Ascending aorta (tissue), 2 donors: ENCODE measurements around the gene ARL10. TPM values are rescaled to one million over a fixed set of nuclear protein-coding genes. Genes with fewer than 3 reads are reported as not detected.

Source experiments
- DNase-seq, 2 donors: peaks; one replicate each; pipeline ENCODE4 v3.0.0-alpha.2; 2019; ENCODE audit warnings: low spot score in 2 of 2
- H3K27ac ChIP-seq, 2 donors: fragments of 200-600 bp; sonication (generic); one replicate each; pipeline ENCODE4 v1.5.1; 2016 to 2017; ENCODE audit warnings: mild to moderate bottlenecking in 1 of 2
- H3K27me3 ChIP-seq: fragments of 200-600 bp; sonication (generic); one replicate; pipeline ENCODE4 v1.5.1; 2017
- H3K36me3 ChIP-seq, 2 donors: fragments of 200-600 bp; sonication (generic); one replicate each; pipeline ENCODE4 v1.5.1; 2016
- H3K4me1 ChIP-seq, 2 donors: fragments of 200-600 bp; sonication (generic); one replicate each; pipeline ENCODE4 v1.5.1; 2016 to 2017; ENCODE audit warnings: mild to moderate bottlenecking in 1 of 2
- H3K4me3 ChIP-seq, 2 donors: fragments of 200-600 bp; sonication (generic); one replicate each; pipeline ENCODE4 v1.5.1; 2016 to 2017; ENCODE audit warnings: mild to moderate bottlenecking in 1 of 2
- H3K9me3 ChIP-seq, 2 donors: fragments of 200-600 bp; sonication (generic); one replicate each; pipeline ENCODE4 v1.5.1; 2016
- intact Hi-C: fragments of 100-400 bp; cut with DNase I; formaldehyde crosslinking; loops from one replicate; pipeline ENCODE4 v1.15.1; 2023
- total RNA-seq: library from RNA; depleted of rRNA; stranded (reverse); fragments of >200 nt; gene quantifications from one replicate; pipeline ENCODE4 v1.1.0, GENCODE V29; 2016
- TF ChIP-seq, protein P1 (sequence below), 3 experiments: fragments of 200-600 bp in 2 of 3; fragments of 450-650 bp in 1 of 3; sonication (generic) in 2 of 3; IDR thresholded peaks; one replicate each; pipeline ENCODE4 v1.5.1; 2016 to 2019; ENCODE audit warnings: antibody characterized with exemption in 3 of 3, mild to moderate bottlenecking in 1 of 3, moderate library complexity in 1 of 3

Gene ARL10
- total RNA-seq, 1 donor from 2014 or later, result 2.7 TPM

DNA sequence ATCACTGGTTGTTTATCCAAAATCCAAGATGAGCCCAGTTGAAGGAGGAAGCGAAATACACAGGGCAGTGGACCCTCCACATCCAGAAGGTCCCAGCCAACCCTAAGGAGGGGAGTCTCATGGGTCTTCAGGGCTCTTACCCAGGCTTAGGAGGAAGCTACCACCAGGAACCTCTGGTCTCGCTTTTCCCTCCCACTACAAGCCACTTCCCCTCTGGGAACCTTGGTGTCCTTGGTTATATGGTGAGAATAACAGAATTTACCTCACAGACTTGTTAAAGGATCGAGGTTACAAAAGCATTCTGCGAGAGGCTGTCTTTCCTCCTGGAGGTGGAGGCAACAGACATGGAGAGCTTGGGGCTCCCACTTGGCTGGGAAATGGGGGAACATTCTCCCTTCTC lies 26.7 kb downstream of the ARL10 start:
- TF ChIP-seq, protein P1, sequence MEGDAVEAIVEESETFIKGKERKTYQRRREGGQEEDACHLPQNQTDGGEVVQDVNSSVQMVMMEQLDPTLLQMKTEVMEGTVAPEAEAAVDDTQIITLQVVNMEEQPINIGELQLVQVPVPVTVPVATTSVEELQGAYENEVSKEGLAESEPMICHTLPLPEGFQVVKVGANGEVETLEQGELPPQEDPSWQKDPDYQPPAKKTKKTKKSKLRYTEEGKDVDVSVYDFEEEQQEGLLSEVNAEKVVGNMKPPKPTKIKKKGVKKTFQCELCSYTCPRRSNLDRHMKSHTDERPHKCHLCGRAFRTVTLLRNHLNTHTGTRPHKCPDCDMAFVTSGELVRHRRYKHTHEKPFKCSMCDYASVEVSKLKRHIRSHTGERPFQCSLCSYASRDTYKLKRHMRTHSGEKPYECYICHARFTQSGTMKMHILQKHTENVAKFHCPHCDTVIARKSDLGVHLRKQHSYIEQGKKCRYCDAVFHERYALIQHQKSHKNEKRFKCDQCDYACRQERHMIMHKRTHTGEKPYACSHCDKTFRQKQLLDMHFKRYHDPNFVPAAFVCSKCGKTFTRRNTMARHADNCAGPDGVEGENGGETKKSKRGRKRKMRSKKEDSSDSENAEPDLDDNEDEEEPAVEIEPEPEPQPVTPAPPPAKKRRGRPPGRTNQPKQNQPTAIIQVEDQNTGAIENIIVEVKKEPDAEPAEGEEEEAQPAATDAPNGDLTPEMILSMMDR (IDR thresholded peaks at IDR 0.05), result no peak
- no peaks in the 10 kb centered on the region for H3K27me3 ChIP-seq
- intact Hi-C loops, result no loop called here
- no peaks in the 10 kb centered on the region for H3K9me3 ChIP-seq
- peaks cover 6 to 13% of the 10 kb centered on the region in 2 donors for H3K4me1 ChIP-seq
- H3K4me3 ChIP-seq, result no peak overlapping the region
- DNase-seq, result no peak
- H3K27ac ChIP-seq, result no peak overlapping the region
- peaks cover 14 to 57% of the 10 kb centered on the region in 2 donors for H3K36me3 ChIP-seq

DNA sequence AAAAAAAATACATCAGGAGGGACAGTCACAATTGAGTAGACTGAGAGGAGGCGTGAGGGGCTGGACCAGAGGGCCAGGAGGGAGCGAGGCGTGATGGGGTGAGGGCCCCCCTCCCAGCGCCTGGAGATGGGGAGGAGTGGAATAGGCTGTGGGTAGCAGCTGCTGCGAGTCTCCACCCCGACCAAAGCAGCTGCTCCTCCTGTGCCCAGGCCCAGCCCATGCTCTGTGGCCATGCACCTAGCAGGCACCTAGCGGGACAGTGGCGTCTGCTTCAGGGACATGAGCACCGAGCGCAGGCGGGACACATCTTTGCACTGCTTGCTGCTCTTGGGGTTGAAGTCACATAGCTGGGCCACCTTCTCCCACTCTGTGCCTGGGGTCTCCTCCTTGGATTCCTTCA lies 27.2 kb downstream of the ARL10 start:
- TF ChIP-seq, protein P1 (IDR thresholded peaks at IDR 0.05), result no peak
- peaks cover 4 to 8% of the 10 kb centered on the region in 2 donors for H3K4me1 ChIP-seq
- intact Hi-C loops, result no loop called here
- no peaks in the 10 kb centered on the region for H3K27me3 ChIP-seq
- no peak overlapping the region for H3K27ac ChIP-seq
- H3K9me3 ChIP-seq, result no peaks in the 10 kb centered on the region
- peaks cover 15 to 58% of the 10 kb centered on the region in 2 donors for H3K36me3 ChIP-seq
- no peak for DNase-seq
- H3K4me3 ChIP-seq, result no peak overlapping the region

GRCh38 chr5:176394096-176394495 lies 28.8 kb downstream of the ARL10 start:
- Histone ChIP-seq H3K4me3 (no peak overlapping the region), H3K36me3 (peaks cover 19 to 63% of the 10 kb centered on the region in 2 donors), H3K27me3 (no peaks in the 10 kb centered on the region), H3K9me3 (no peaks in the 10 kb centered on the region), H3K27ac (no peak overlapping the region), H3K4me1 (peaks cover 0 to 4% of the 10 kb centered on the region in 2 donors)
- intact Hi-C loops, result no loop called here
- DNase-seq, result no peak
- TF ChIP-seq, protein P1 (IDR thresholded peaks at IDR 0.05), result no peak

- Histone ChIP-seq H3K4me1 (no peaks in the 10 kb centered on the region), H3K27me3 (no peaks in the 10 kb centered on the region), H3K4me3 (no peak overlapping the region), H3K9me3 (no peaks in the 10 kb centered on the region), H3K27ac (no peak overlapping the region), H3K36me3 (peaks cover 19 to 63% of the 10 kb centered on the region in 2 donors)
- TF ChIP-seq, protein P1 (IDR thresholded peaks at IDR 0.05), result no peak
- no peak for DNase-seq
- intact Hi-C loops, result no loop called here
Observed at GRCh38 chr5:176394881-176395675, 29.8 kb downstream of the ARL10 start.

DNA sequence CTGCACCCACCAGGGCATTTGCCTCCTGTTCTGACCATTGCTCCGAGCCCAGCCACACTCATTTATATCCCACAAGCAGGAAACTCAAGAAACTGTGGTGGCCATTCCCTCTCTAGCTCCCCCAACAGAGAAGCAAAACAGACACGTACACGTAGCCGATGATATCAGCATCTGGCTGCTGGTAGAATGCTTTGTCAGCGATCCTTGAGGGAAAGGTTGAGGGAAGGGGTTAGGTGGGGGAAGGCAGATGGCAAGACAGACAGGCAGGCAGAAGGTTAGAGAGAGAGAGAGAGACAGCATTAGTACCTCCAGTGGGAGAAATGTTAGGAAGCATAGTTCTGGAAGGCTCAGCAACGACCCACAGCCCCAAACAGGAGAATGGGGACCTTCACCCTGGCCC lies 31.0 kb downstream of the ARL10 start:
- peaks cover 16 to 57% of the 10 kb centered on the region in 2 donors for H3K36me3 ChIP-seq
- no peak overlapping the region for H3K4me3 ChIP-seq
- H3K4me1 ChIP-seq, result no peaks in the 10 kb centered on the region
- no peak for DNase-seq
- intact Hi-C loops, result no loop called here
- H3K27ac ChIP-seq, result no peak overlapping the region
- no peaks in the 10 kb centered on the region for H3K27me3 ChIP-seq
- TF ChIP-seq, protein P1 (IDR thresholded peaks at IDR 0.05), result no peak
- H3K9me3 ChIP-seq, result no peaks in the 10 kb centered on the region
